H9 (cell line): ENCODE measurements around the gene PIAS1. TPM values are rescaled to one million over a fixed set of nuclear protein-coding genes. Genes with fewer than 3 reads are reported as not detected.

Experiments
- DNase-seq: peaks from one replicate; pipeline ENCODE4 v3.0.0-alpha.2; 2017
- H2AFZ ChIP-seq: one replicate; pipeline ENCODE4 v1.6.1; 2013; ENCODE audit warnings: mild to moderate bottlenecking, low read length, control low read depth, moderate library complexity
- H2AK5ac ChIP-seq: 2 replicates; pipeline ENCODE4 v1.6.1; 2013; ENCODE audit warnings: low read length, control low read depth, mixed read lengths; ENCODE audit not compliant: insufficient read length
- H2BK120ac ChIP-seq: one replicate; pipeline ENCODE4 v1.6.1; 2013; ENCODE audit warnings: low read depth, mild to moderate bottlenecking, low read length, control low read depth, inconsistent platforms; ENCODE audit not compliant: poor library complexity, severe bottlenecking
- H2BK12ac ChIP-seq: 2 replicates; pipeline ENCODE4 v1.6.1; 2013; ENCODE audit warnings: low read length, control low read depth, mixed read lengths, low read depth; ENCODE audit not compliant: insufficient read length
- H2BK15ac ChIP-seq: 2 replicates; pipeline ENCODE4 v1.6.1; 2013; ENCODE audit warnings: low read depth, low read length, control low read depth
- H2BK20ac ChIP-seq: one replicate; pipeline ENCODE4 v1.6.1; 2013; ENCODE audit warnings: low read depth, mild to moderate bottlenecking, low read length, control low read depth, inconsistent platforms; ENCODE audit not compliant: poor library complexity, severe bottlenecking
- H2BK5ac ChIP-seq: 2 replicates; pipeline ENCODE4 v1.6.1; 2013; ENCODE audit warnings: low read length, control low read depth, mixed read lengths; ENCODE audit not compliant: insufficient read length
- H3K14ac ChIP-seq: 2 replicates; pipeline ENCODE4 v1.6.1; 2013; ENCODE audit warnings: low read length, control low read depth; ENCODE audit not compliant: insufficient read depth
- H3K18ac ChIP-seq: 2 replicates; pipeline ENCODE4 v1.6.1; 2013; ENCODE audit warnings: low read depth, mild to moderate bottlenecking, mixed read lengths, low read length, control low read depth; ENCODE audit not compliant: insufficient read length
- H3K23ac ChIP-seq: 2 replicates; pipeline ENCODE4 v1.6.1; 2013; ENCODE audit warnings: low read length, control low read depth, mixed read lengths, low read depth; ENCODE audit not compliant: insufficient read length
- H3K23me2 ChIP-seq: 2 replicates; pipeline ENCODE4 v1.6.1; 2013; ENCODE audit warnings: low read depth, mild to moderate bottlenecking, mixed read lengths, low read length, control low read depth; ENCODE audit not compliant: insufficient read length, poor library complexity, severe bottlenecking
- H3K27ac ChIP-seq: 2 replicates; pipeline ENCODE4 v1.5.1; 2013; ENCODE audit warnings: low read length, control low read depth, mixed read lengths, low read depth; ENCODE audit not compliant: insufficient read length
- H3K27me3 ChIP-seq: 2 replicates; pipeline ENCODE4 v1.6.1; 2013; ENCODE audit warnings: low read length, control low read depth, inconsistent platforms; ENCODE audit not compliant: insufficient read depth
- H3K4ac ChIP-seq: 2 replicates; pipeline ENCODE4 v1.6.1; 2013; ENCODE audit warnings: low read depth, mild to moderate bottlenecking, control low read depth, inconsistent platforms, low read length, moderate library complexity
- H3K4me1 ChIP-seq: 2 replicates; pipeline ENCODE4 v1.6.1; 2013; ENCODE audit warnings: low read length, control low read depth, inconsistent platforms; ENCODE audit not compliant: insufficient read depth
- H3K4me2 ChIP-seq: 2 replicates; pipeline ENCODE4 v1.6.1; 2013; ENCODE audit warnings: low read length, control low read depth, mixed read lengths; ENCODE audit not compliant: insufficient read length, insufficient read depth
- H3K56ac ChIP-seq: 2 replicates; pipeline ENCODE4 v1.6.1; 2013; ENCODE audit warnings: low read depth, mild to moderate bottlenecking, mixed read lengths, low read length, control low read depth; ENCODE audit not compliant: insufficient read length
- H3K79me1 ChIP-seq: 2 replicates; pipeline ENCODE4 v1.6.1; 2013; ENCODE audit warnings: low read depth, mild to moderate bottlenecking, moderate library complexity, low read length, control low read depth, inconsistent platforms; ENCODE audit not compliant: insufficient read depth, poor library complexity, severe bottlenecking
- H3K79me2 ChIP-seq: 2 replicates; pipeline ENCODE4 v1.6.1; 2013; ENCODE audit warnings: low read length, control low read depth, inconsistent platforms; ENCODE audit not compliant: insufficient read depth
- H3K9ac ChIP-seq: 2 replicates; pipeline ENCODE4 v1.6.1; 2013; ENCODE audit warnings: low read length, control low read depth, mixed read lengths; ENCODE audit not compliant: insufficient read length; ENCODE audit errors: extremely low read depth
- H3K9me3 ChIP-seq: one replicate; pipeline ENCODE4 v1.6.1; 2013; ENCODE audit warnings: low read depth, low read length, inconsistent platforms; ENCODE audit not compliant: control insufficient read depth
- H3T11ph ChIP-seq: one replicate; pipeline ENCODE4 v1.6.1; 2013; ENCODE audit warnings: mild to moderate bottlenecking, low read length, control low read depth, inconsistent platforms
- H4K20me1 ChIP-seq: one replicate; pipeline ENCODE4 v1.6.1; 2013; ENCODE audit not compliant: control insufficient read depth, insufficient read length, insufficient read depth
- H4K5ac ChIP-seq: 2 replicates; pipeline ENCODE4 v1.6.1; 2013; ENCODE audit warnings: low read depth, mild to moderate bottlenecking, mixed read lengths, low read length, control low read depth; ENCODE audit not compliant: insufficient read length
- H4K8ac ChIP-seq: replicated peaks from 2 replicates; pipeline ENCODE4 v1.6.1; 2013; ENCODE audit warnings: low read length, control low read depth, mixed read lengths, low read depth; ENCODE audit not compliant: insufficient read length
- H4K91ac ChIP-seq: 2 replicates; pipeline ENCODE4 v1.6.1; 2013; ENCODE audit warnings: low read depth, mild to moderate bottlenecking, moderate library complexity, mixed read lengths, low read length, control low read depth; ENCODE audit not compliant: insufficient read length
- H3K27ac Mint-ChIP-seq, 3 experiments: 2 replicates in 2 of 3; 3 replicates in 1 of 3; pipeline ENCODE4 v1.8.0; 2020 to 2021; ENCODE audit warnings: mixed read lengths in 3 of 3, mild to moderate bottlenecking in 1 of 3, moderate library complexity in 1 of 3
- H3K27me3 Mint-ChIP-seq: 2 replicates; pipeline ENCODE4 v1.8.0; 2021; ENCODE audit warnings: low read depth, mild to moderate bottlenecking, moderate library complexity, mixed read lengths
- H3K36me3 Mint-ChIP-seq, 3 experiments: 2 replicates in 2 of 3; 3 replicates in 1 of 3; pipeline ENCODE4 v1.8.0; 2020 to 2021; ENCODE audit warnings: low read depth in 3 of 3, mixed read lengths in 3 of 3; ENCODE audit not compliant: insufficient read depth in 1 of 3
- H3K4me1 Mint-ChIP-seq, 2 experiments: 2 replicates each; pipeline ENCODE4 v1.8.0; 2020; ENCODE audit warnings: mixed read lengths in 2 of 2
- H3K4me3 Mint-ChIP-seq, 2 experiments: 2 replicates in 1 of 2; 3 replicates in 1 of 2; pipeline ENCODE4 v1.8.0; 2020 to 2021; ENCODE audit warnings: mild to moderate bottlenecking in 2 of 2, mixed read lengths in 2 of 2, moderate library complexity in 1 of 2
- H3K9me3 Mint-ChIP-seq, 2 experiments: 2 replicates in 1 of 2; 3 replicates in 1 of 2; pipeline ENCODE4 v1.8.0; 2020; ENCODE audit warnings: mild to moderate bottlenecking in 2 of 2, mixed read lengths in 2 of 2, moderate library complexity in 1 of 2
- CTCF ChIP-seq: fragments of 200-600 bp; sonication (generic); conservative IDR thresholded peaks from 3 replicates; pipeline ENCODE4 v1.8.0; 2021; ENCODE audit warnings: antibody characterized with exemption, mild to moderate bottlenecking
- WGBS: extraction: QIAGEN DNeasy Blood & Tissue Kit; methylation state at CpG from one replicate; pipeline ENCODE4 v1.1.7; 2013; ENCODE audit warnings: missing lambda C conversion rate, low lambda C conversion rate, mixed read lengths; ENCODE audit not compliant: insufficient read length; ENCODE audit errors: extremely low coverage; 5-methylcytosine and 5-hydroxymethylcytosine counted together
- total RNA-seq: library from RNA; stranded (reverse); gene quantifications from 2 replicates; pipeline ENCODE4 v1.2.1, GENCODE V29; 2021

PIAS1 gene
- total RNA-seq, 1 experiment from 2014 or later = 31.1 TPM

- no CpG with 5 or more reads among the region's 9 CpGs for WGBS
- H4K91ac ChIP-seq = no peak overlapping the region
- Mint-ChIP-seq H3K27ac (0 out of 7 replicates have a peak overlapping the region, but pooled peaks of 1 of the 3 experiments have one; percentile 44), H3K36me3 (peaks cover 11 to 53% (median 40%) of the 10 kb centered on the region in 3 experiments; a peak in 6 of 7 replicates), H3K4me3 (no peak overlapping the region), H3K4me1 (peaks cover 14% of the 10 kb centered on the region in 2 experiments), H3K9me3 (no peaks in the 10 kb centered on the region), H3K27me3 (no peaks in the 10 kb centered on the region)
- H3K23me2 ChIP-seq = no peaks in the 10 kb centered on the region
- H2BK20ac ChIP-seq = no peak overlapping the region
- H4K8ac ChIP-seq = no peak overlapping the region
- H3T11ph ChIP-seq = no peak overlapping the region
- H3K4ac ChIP-seq = no peak overlapping the region
- TF ChIP-seq CTCF = no peak
- no peak overlapping the region for H2BK15ac ChIP-seq
- H3K18ac ChIP-seq = no peak overlapping the region
- no peak overlapping the region for H3K4me2 ChIP-seq
- H4K5ac ChIP-seq = no peak overlapping the region
- no peak overlapping the region for H2AK5ac ChIP-seq
- no peak overlapping the region for H2BK5ac ChIP-seq
- H4K20me1 ChIP-seq = no peaks in the 10 kb centered on the region
- H2BK12ac ChIP-seq = no peak overlapping the region
- no peak for DNase-seq
- no peaks in the 10 kb centered on the region for H3K79me1 ChIP-seq
- H3K27ac ChIP-seq = no peak overlapping the region
- no peak overlapping the region for H2BK120ac ChIP-seq
- H3K4me1 ChIP-seq = no peaks in the 10 kb centered on the region; the same call in 1 of the 2 replicates
- no peak overlapping the region for H2AFZ ChIP-seq
- H3K56ac ChIP-seq = no peak overlapping the region
- no peaks in the 10 kb centered on the region for H3K27me3 ChIP-seq
- no peaks in the 10 kb centered on the region for H3K79me2 ChIP-seq
- no peaks in the 10 kb centered on the region for H3K9me3 ChIP-seq
- H3K9ac ChIP-seq = no peak overlapping the region
- H3K23ac ChIP-seq = no peak overlapping the region
- no peak overlapping the region for H3K14ac ChIP-seq
These were observed 133.4 kb downstream of the PIAS1 start for GRCh38 chr15:68187559-68187958.
